DOHH2 (cell line): ENCODE results near the gene KCNQ1.

Source experiments
- H3F3A ChIP-seq: fragments of 200-600 bp; sonication (generic), shearing (Covaris generic); 2 replicates; pipeline ENCODE4 v1.6.0; 2016; ENCODE audit warnings: antibody characterized with exemption, mild to moderate bottlenecking; ENCODE audit not compliant: control insufficient read depth, insufficient read depth
- H3K27ac ChIP-seq: fragments of 200-600 bp; sonication (generic); 2 replicates; pipeline ENCODE4 v1.5.1; 2014; ENCODE audit warnings: low read depth, mild to moderate bottlenecking, low read length, moderate library complexity
- H3K27me3 ChIP-seq: fragments of 200-600 bp; sonication (generic); 2 replicates; pipeline ENCODE4 v1.6.1; 2014; ENCODE audit warnings: mild to moderate bottlenecking, low read length, mixed read lengths; ENCODE audit not compliant: control insufficient read depth
- H3K36me3 ChIP-seq: fragments of 200-600 bp; sonication (generic); 2 replicates; pipeline ENCODE4 v1.6.1; 2014; ENCODE audit warnings: mild to moderate bottlenecking, low read length, moderate library complexity, mixed read lengths; ENCODE audit not compliant: control insufficient read depth
- H3K4me1 ChIP-seq: fragments of 200-600 bp; sonication (generic); 2 replicates; pipeline ENCODE4 v1.6.1; 2014; ENCODE audit warnings: mild to moderate bottlenecking, low read length, mixed read lengths; ENCODE audit not compliant: control insufficient read depth
- H3K4me2 ChIP-seq: fragments of 200-600 bp; sonication (generic); 2 replicates; pipeline ENCODE4 v1.6.0; 2014; ENCODE audit warnings: mild to moderate bottlenecking, low read length, moderate library complexity
- H3K4me3 ChIP-seq: fragments of 200-600 bp; sonication (generic); 2 replicates; pipeline ENCODE4 v1.5.1; 2014; ENCODE audit warnings: mild to moderate bottlenecking, low read length, mixed read lengths
- H3K79me2 ChIP-seq: fragments of 200-600 bp; sonication (generic); 2 replicates; pipeline ENCODE4 v1.6.1; 2014; ENCODE audit warnings: mild to moderate bottlenecking, low read length, mixed read lengths; ENCODE audit not compliant: control insufficient read depth
- H3K9me2 ChIP-seq: fragments of 200-600 bp; sonication (generic); replicated peaks from 2 replicates; pipeline ENCODE4 v1.6.1; 2014; ENCODE audit warnings: mild to moderate bottlenecking, low read length, mixed read lengths; ENCODE audit not compliant: control insufficient read depth
- H3K9me3 ChIP-seq: fragments of 200-600 bp; sonication (generic); 2 replicates; pipeline ENCODE4 v1.6.1; 2014; ENCODE audit warnings: antibody characterized with exemption, low read length, mixed read lengths; ENCODE audit not compliant: control insufficient read depth, insufficient read depth
- H4K20me1 ChIP-seq: fragments of 200-600 bp; sonication (generic); 2 replicates; pipeline ENCODE4 v1.6.0; 2014; ENCODE audit warnings: low read depth, mild to moderate bottlenecking, antibody characterized with exemption, low read length, moderate library complexity; ENCODE audit not compliant: control insufficient read depth, insufficient read depth
- CTCF ChIP-seq: fragments of 200-600 bp; sonication (generic); IDR thresholded peaks from one replicate; pipeline ENCODE4 v1.5.1; 2014; ENCODE audit warnings: antibody characterized with exemption, mild to moderate bottlenecking, low read depth, low read length; ENCODE audit not compliant: poor library complexity, severe bottlenecking
- EZH2phosphoT487 ChIP-seq: fragments of 200-600 bp; sonication (generic); IDR thresholded peaks from 2 replicates; pipeline ENCODE4 v1.6.1; 2017; ENCODE audit warnings: borderline replicate concordance, mild to moderate bottlenecking, antibody characterized with exemption, low read length, moderate library complexity, mixed read lengths

Gene KCNQ1

GRCh38 chr11:2399488-2400068 is 45.2 kb upstream of the KCNQ1 start:
- H3K9me3 ChIP-seq: no peaks in the 10 kb centered on the region
- H3K4me3 ChIP-seq: peak overlapping the region; percentile 90
- peaks cover 60% of the 10 kb centered on the region for H3K4me1 ChIP-seq
- peak overlapping the region; percentile 80 for H3K4me2 ChIP-seq
- H3F3A ChIP-seq: peaks cover 25% of the 10 kb centered on the region
- peak overlapping the region; percentile 82 for H3K27ac ChIP-seq
- no peaks in the 10 kb centered on the region for H4K20me1 ChIP-seq
- peaks cover 43% of the 10 kb centered on the region for H3K79me2 ChIP-seq
- peaks cover 77% of the 10 kb centered on the region for H3K36me3 ChIP-seq
- H3K27me3 ChIP-seq: no peaks in the 10 kb centered on the region
- TF ChIP-seq EZH2phosphoT487 (no peak), CTCF (no peak)
- H3K9me2 ChIP-seq: no peaks in the 10 kb centered on the region

GRCh38 chr11:2400069-2400761 is 44.6 kb upstream of the KCNQ1 start, which contains the start of gene TSSC4:
TSS of gene TSSC4 (plus strand) at chr11:2400750. CDS start at chr11:2402634, 1,884 bp downstream.
- no peaks in the 10 kb centered on the region for H4K20me1 ChIP-seq
- no peaks in the 10 kb centered on the region for H3K27me3 ChIP-seq
- H3F3A ChIP-seq: peaks cover 25% of the 10 kb centered on the region
- peaks cover 54% of the 10 kb centered on the region for H3K4me1 ChIP-seq
- H3K36me3 ChIP-seq: peaks cover 71% of the 10 kb centered on the region
- no peaks in the 10 kb centered on the region for H3K9me2 ChIP-seq
- TF ChIP-seq CTCF (peak; percentile 95), EZH2phosphoT487 (no peak)
- peaks cover 36% of the 10 kb centered on the region for H3K79me2 ChIP-seq
- H3K27ac ChIP-seq: peak within 1 kb of the TSS; percentile 82
- peak within 1 kb of the TSS; percentile 80 for H3K4me2 ChIP-seq
- H3K9me3 ChIP-seq: no peaks in the 10 kb centered on the region
- peak within 1 kb of the TSS; percentile 90 for H3K4me3 ChIP-seq

- peak overlapping the region; percentile 45 for H3K27ac ChIP-seq
- no peak for TF ChIP-seq CTCF
- TF ChIP-seq EZH2phosphoT487: no peak
Measured at GRCh38 chr11:2400762-2401435, 43.9 kb upstream of the KCNQ1 start.

More at GRCh38 chr11:2400762-2401435, 43.9 kb upstream of the KCNQ1 start:
- H3K4me3 ChIP-seq: peak overlapping the region; percentile 89
- H3K79me2 ChIP-seq: peaks cover 30% of the 10 kb centered on the region
- H3K9me2 ChIP-seq: no peaks in the 10 kb centered on the region
- peak overlapping the region; percentile 70 for H3K4me2 ChIP-seq
- no peaks in the 10 kb centered on the region for H3K27me3 ChIP-seq
- peaks cover 47% of the 10 kb centered on the region for H3K4me1 ChIP-seq
- peaks cover 25% of the 10 kb centered on the region for H3F3A ChIP-seq
- H3K36me3 ChIP-seq: peaks cover 64% of the 10 kb centered on the region
- no peaks in the 10 kb centered on the region for H3K9me3 ChIP-seq
- H4K20me1 ChIP-seq: no peaks in the 10 kb centered on the region
